ENCODE results near the gene VAMP7. TPM values are rescaled to one million over a fixed set of nuclear protein-coding genes. Genes with fewer than 3 reads are reported as not detected.

VAMP7 gene
- total RNA-seq, 4 donors from 2014 or later: 29.2 to 44.7 (median 41.4) TPM

DNA sequence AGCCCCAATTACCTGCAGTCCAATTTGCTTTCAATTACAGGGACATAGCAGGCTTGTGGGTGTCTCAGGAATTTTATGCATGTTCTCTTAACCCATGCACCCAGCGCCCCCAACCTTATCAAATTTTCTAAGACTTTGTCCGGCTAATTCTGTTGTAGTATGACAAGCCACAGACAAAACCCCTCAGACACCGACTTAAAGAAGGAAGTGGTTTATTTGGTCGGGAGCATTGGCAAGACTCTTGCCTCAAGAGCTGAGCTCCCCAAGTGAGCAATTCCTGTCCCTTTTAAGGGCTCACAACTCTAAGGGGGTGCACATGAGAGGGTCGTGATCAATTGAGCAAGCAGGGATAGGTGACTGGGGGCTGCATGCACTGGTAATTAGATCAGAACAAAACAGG lies 87.6 kb downstream of the VAMP7 start:
- TF ChIP-seq, protein P1, sequence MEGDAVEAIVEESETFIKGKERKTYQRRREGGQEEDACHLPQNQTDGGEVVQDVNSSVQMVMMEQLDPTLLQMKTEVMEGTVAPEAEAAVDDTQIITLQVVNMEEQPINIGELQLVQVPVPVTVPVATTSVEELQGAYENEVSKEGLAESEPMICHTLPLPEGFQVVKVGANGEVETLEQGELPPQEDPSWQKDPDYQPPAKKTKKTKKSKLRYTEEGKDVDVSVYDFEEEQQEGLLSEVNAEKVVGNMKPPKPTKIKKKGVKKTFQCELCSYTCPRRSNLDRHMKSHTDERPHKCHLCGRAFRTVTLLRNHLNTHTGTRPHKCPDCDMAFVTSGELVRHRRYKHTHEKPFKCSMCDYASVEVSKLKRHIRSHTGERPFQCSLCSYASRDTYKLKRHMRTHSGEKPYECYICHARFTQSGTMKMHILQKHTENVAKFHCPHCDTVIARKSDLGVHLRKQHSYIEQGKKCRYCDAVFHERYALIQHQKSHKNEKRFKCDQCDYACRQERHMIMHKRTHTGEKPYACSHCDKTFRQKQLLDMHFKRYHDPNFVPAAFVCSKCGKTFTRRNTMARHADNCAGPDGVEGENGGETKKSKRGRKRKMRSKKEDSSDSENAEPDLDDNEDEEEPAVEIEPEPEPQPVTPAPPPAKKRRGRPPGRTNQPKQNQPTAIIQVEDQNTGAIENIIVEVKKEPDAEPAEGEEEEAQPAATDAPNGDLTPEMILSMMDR (IDR thresholded peaks at IDR 0.05; ENCODE audit: low read depth): no peak

DNA sequence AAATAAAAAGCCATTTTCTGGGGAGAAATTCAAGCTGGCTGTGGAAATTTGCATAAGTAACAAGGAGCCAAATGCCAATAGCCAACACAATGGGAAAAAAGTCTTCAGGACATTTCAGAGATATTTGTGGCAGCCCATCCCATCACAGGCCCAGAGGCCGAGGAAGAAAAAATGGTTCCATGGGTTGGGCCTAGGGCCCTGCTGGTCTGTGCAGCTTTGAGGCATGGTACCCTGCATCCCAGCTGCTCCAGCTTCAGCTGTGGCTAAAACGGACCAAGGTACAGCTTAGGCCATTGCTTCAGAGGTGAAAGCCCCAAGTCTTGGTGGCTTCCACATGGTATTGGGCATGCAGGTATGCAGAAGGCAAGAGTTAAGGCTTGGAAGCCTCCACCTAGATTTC lies 102.2 kb downstream of the VAMP7 start:
- TF ChIP-seq, protein P1 (IDR thresholded peaks at IDR 0.05; ENCODE audit: low read depth): no peak

DNA sequence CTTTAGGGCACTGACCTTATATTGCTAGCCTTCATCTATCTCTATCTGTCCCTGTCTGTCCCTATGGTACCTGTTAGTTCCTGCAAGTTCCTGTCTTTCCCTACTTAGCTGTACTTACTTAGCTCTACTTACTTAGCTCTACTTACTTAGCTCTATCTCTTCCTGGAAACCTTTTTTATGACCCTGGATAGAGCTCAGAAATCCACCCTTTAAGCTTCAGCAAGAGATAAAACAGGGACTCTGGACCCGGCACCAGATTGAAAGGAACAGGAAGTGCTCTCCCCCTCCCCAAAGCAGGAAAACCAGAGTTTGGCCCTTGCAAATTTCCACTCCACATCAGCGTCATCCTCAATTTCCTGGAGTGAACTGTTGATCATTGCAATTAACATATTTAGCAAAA lies 104.1 kb downstream of the VAMP7 start:
- TF ChIP-seq, protein P1 (IDR thresholded peaks at IDR 0.05; ENCODE audit: low read depth): no peak

DNA sequence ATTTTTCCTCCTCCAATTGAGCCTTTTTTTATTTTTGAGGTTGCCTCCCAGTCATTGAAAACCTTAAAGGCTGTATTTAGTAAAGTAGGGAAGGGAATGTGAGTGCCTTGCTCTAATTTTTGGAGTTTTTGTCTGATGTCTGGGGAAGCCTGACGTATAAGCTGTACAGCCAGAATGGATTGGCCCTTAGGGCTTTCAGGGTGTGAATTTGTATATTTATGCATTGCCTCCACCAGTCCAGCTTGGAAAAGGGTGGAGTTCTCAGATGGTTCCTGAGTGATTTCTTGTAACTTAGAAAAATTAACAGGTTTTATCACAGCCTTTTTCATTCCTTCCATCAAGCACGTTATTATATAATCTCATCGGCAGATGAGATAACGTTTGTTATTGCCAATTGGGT lies 107.7 kb downstream of the VAMP7 start:
- TF ChIP-seq, protein P1 (IDR thresholded peaks at IDR 0.05; ENCODE audit: low read depth): no peak

Small RNA genes within 50 kb of the gene (small RNA-seq; reads per million reads assigned to genes)
- gene DPH3P2: not detected

Other genes with a start within 250 kb of the VAMP7 start
- not detected for gene IL9R, start 116.4 kb downstream of the VAMP7 start, total RNA-seq